HG02943 (cell line): ENCODE measurements around the gene SORBS2.

Experiments
- ATAC-seq: cut with Tn5 transposase; IDR thresholded peaks from one replicate; pipeline ENCODE4 v1.9.1; 2021; ENCODE audit warnings: mild to moderate bottlenecking, low read depth, moderate library complexity; ENCODE audit not compliant: unreplicated experiment

The SORBS2 gene

GRCh38 chr4:185689407-185689806 lies 122.6 kb downstream of the SORBS2 start:
- no peak for ATAC-seq

GRCh38 chr4:185685804-185686203 lies 126.2 kb downstream of the SORBS2 start:
- ATAC-seq: no peak

- ATAC-seq: no peak
These were observed 128.1 kb downstream of the SORBS2 start for GRCh38 chr4:185683896-185684295.

- no peak for ATAC-seq
These were observed 128.8 kb downstream of the SORBS2 start for GRCh38 chr4:185683222-185683621.

GRCh38 chr4:185682236-185682635 lies 129.8 kb downstream of the SORBS2 start:
- no peak for ATAC-seq

GRCh38 chr4:185681604-185682003 lies 130.4 kb downstream of the SORBS2 start:
- ATAC-seq: no peak

- ATAC-seq: no peak
These were observed 131.4 kb downstream of the SORBS2 start for GRCh38 chr4:185680617-185681016.

GRCh38 chr4:185679523-185679922 lies 132.5 kb downstream of the SORBS2 start:
- no peak for ATAC-seq

- ATAC-seq: no peak
These were observed 134.2 kb downstream of the SORBS2 start for GRCh38 chr4:185677637-185678314.

GRCh38 chr4:185672618-185673017 lies 139.4 kb downstream of the SORBS2 start:
- no peak for ATAC-seq

GRCh38 chr4:185672151-185672550 lies 139.8 kb downstream of the SORBS2 start:
- ATAC-seq: no peak

GRCh38 chr4:185671496-185671895 lies 140.5 kb downstream of the SORBS2 start:
- ATAC-seq: no peak

GRCh38 chr4:185671066-185671465 lies 140.9 kb downstream of the SORBS2 start:
- no peak for ATAC-seq

GRCh38 chr4:185669288-185669687 lies 142.7 kb downstream of the SORBS2 start:
- no peak for ATAC-seq

GRCh38 chr4:185666156-185666555 lies 145.8 kb downstream of the SORBS2 start:
- ATAC-seq: no peak

- no peak for ATAC-seq
These were observed 146.3 kb downstream of the SORBS2 start for GRCh38 chr4:185665655-185666054.

GRCh38 chr4:185664481-185664880 lies 147.5 kb downstream of the SORBS2 start:
- ATAC-seq: no peak

- no peak for ATAC-seq
These were observed 149.8 kb downstream of the SORBS2 start for GRCh38 chr4:185662030-185662778.

- ATAC-seq: no peak
These were observed 151.7 kb downstream of the SORBS2 start for GRCh38 chr4:185660340-185660739.

GRCh38 chr4:185657699-185658098 lies 154.3 kb downstream of the SORBS2 start:
- no peak for ATAC-seq

GRCh38 chr4:185657183-185657582 lies 154.8 kb downstream of the SORBS2 start:
- ATAC-seq: no peak

- no peak for ATAC-seq
These were observed 155.5 kb downstream of the SORBS2 start for GRCh38 chr4:185656467-185656931.
